Body of pancreas (tissue), 4 donors: ENCODE data around the gene HDHD3. TPM values are rescaled to one million over a fixed set of nuclear protein-coding genes. Genes with fewer than 3 reads are reported as not detected.

ENCODE experiments used
- ATAC-seq: fragments of 150-250 bp; one replicate; pipeline ENCODE4 v1.9.1; 2016
- DNase-seq, 4 donors: peaks; one replicate each; pipeline ENCODE4 v3.0.0-alpha.2; 2019
- H3K27ac ChIP-seq, 4 donors: fragments of 200-600 bp; sonication (generic); 1 replicate in 3 of 4; 2 replicates in 1 of 4; pipeline versions ENCODE4 v1.5.1 to v1.6.1; 2016 to 2019; ENCODE audit warnings: mild to moderate bottlenecking in 1 of 4, mixed read lengths in 1 of 4, moderate library complexity in 1 of 4
- H3K27me3 ChIP-seq, 2 donors: fragments of 200-600 bp; sonication (generic); one replicate each; pipeline ENCODE4 v1.6.0; 2016; ENCODE audit warnings: mild to moderate bottlenecking in 1 of 2
- H3K36me3 ChIP-seq, 2 donors: fragments of 200-600 bp; sonication (generic); replicated peaks in 1 of 2; 2 replicates each; pipeline ENCODE4 v1.5.1; 2016; ENCODE audit warnings: low read depth in 2 of 2; ENCODE audit not compliant: insufficient read depth in 1 of 2
- H3K4me1 ChIP-seq: fragments of 200-600 bp; sonication (generic); one replicate; pipeline ENCODE4 v1.6.0; 2016
- H3K4me3 ChIP-seq, 2 donors: fragments of 200-600 bp; sonication (generic); 1 replicate in 1 of 2; 2 replicates in 1 of 2; pipeline ENCODE4 v1.5.1; 2016 to 2019
- H3K9me3 ChIP-seq, 3 donors: fragments of 200-600 bp; sonication (generic); 1 replicate in 2 of 3; 2 replicates in 1 of 3; pipeline ENCODE4 v1.5.1; 2016
- POLR2A ChIP-seq, 3 donors: fragments of 450-650 bp; IDR thresholded peaks; one replicate each; pipeline ENCODE4 v1.6.1; 2016; ENCODE audit warnings: antibody characterized with exemption in 3 of 3, mild to moderate bottlenecking in 2 of 3
- WGBS, 2 donors: methylation state at CpG; one replicate each; pipeline ENCODE4 v1.1.5; 2017; 5-methylcytosine and 5-hydroxymethylcytosine counted together
- intact Hi-C: fragments of 100-400 bp; cut with DNase I; formaldehyde crosslinking; loops from one replicate; pipeline ENCODE4 v1.15.1; 2023
- total RNA-seq, 2 donors: library from RNA; depleted of rRNA; stranded (reverse); fragments of >200 nt; gene quantifications; one replicate each; pipeline ENCODE4 v1.1.0, GENCODE V29; 2016
- TF ChIP-seq, protein P1 (sequence below), 7 experiments: fragments of 450-650 bp in 4 of 7; fragments of 200-600 bp in 3 of 7; sonication (generic) in 3 of 7; IDR thresholded peaks; one replicate each; pipeline ENCODE4 v1.5.1; 2016 to 2019; ENCODE audit warnings: antibody characterized with exemption in 7 of 7

The HDHD3 gene
- total RNA-seq, 2 donors from 2014 or later = 38.9 to 51.9 TPM

DNA sequence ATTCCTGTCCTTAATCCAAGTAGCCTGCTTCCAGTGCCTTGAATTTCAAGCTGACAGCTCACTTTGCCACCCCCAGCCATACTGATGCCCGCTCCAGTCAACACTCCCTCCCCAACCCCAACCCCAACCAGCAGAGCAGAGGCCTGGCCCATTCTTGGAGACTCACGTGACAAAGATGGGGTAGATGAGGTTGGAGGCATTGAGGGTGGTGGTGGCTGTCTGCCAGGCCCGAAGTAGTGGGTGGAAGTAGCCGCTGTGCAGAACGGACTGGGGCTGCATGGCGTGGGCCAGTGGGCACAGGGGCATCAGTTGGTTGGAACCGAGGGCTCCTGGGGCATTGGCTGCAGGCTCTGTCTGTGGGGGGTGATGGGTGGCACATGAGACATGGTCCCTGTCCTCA is 16.5 kb upstream of the HDHD3 start:
- DNase-seq = peak in 1 of 4 donors; percentile 12
- intact Hi-C loops = no loop called here
- H3K27me3 ChIP-seq = no peaks in the 10 kb centered on the region
- TF ChIP-seq POLR2A (IDR thresholded peaks at IDR 0.05) = no peak
- TF ChIP-seq, protein P1, sequence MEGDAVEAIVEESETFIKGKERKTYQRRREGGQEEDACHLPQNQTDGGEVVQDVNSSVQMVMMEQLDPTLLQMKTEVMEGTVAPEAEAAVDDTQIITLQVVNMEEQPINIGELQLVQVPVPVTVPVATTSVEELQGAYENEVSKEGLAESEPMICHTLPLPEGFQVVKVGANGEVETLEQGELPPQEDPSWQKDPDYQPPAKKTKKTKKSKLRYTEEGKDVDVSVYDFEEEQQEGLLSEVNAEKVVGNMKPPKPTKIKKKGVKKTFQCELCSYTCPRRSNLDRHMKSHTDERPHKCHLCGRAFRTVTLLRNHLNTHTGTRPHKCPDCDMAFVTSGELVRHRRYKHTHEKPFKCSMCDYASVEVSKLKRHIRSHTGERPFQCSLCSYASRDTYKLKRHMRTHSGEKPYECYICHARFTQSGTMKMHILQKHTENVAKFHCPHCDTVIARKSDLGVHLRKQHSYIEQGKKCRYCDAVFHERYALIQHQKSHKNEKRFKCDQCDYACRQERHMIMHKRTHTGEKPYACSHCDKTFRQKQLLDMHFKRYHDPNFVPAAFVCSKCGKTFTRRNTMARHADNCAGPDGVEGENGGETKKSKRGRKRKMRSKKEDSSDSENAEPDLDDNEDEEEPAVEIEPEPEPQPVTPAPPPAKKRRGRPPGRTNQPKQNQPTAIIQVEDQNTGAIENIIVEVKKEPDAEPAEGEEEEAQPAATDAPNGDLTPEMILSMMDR (IDR thresholded peaks at IDR 0.05) = no peak
- WGBS, 2 donors = 87 to 94% methylated on average over 7 of the region's 7 CpGs
- no peaks in the 10 kb centered on the region for H3K9me3 ChIP-seq
- ATAC-seq = no peak
- H3K4me1 ChIP-seq = peaks cover 61% of the 10 kb centered on the region
- peaks cover 0 to 15% of the 10 kb centered on the region in 2 donors for H3K36me3 ChIP-seq
- H3K4me3 ChIP-seq = no peak overlapping the region
- no peak overlapping the region for H3K27ac ChIP-seq

DNA sequence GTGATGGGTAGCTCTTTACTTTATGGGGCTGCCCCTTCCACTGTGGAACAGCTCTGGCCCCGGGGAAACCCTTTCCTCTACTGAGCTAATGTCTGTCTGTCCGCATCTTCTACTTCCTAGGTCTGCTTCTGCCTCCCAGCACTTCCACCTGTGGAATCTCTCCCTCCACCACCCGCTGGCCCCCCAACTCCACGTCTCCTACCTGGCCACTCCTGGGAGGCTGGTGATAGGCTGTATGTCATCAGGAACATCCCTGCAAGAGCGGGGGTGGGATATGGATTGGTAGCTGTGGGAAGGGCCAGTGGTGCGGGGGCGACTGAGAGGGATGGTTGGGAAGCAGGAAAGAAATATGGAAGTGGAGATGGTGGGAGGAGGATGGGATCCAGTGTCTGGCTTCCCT is 15.1 kb upstream of the HDHD3 start:
- Histone ChIP-seq H3K4me3 (no peak overlapping the region), H3K27ac (no peak overlapping the region), H3K36me3 (peaks cover 0 to 15% of the 10 kb centered on the region in 2 donors), H3K4me1 (peaks cover 61% of the 10 kb centered on the region), H3K27me3 (no peaks in the 10 kb centered on the region), H3K9me3 (no peaks in the 10 kb centered on the region)
- DNase-seq (no peak), ATAC-seq (no peak)
- 91 to 96% methylated on average over 7 of the region's 7 CpGs for WGBS, 2 donors
- TF ChIP-seq, protein P1 (IDR thresholded peaks at IDR 0.05) = no peak
- no peak for TF ChIP-seq POLR2A (IDR thresholded peaks at IDR 0.05)
- intact Hi-C loops = no loop called here

DNA sequence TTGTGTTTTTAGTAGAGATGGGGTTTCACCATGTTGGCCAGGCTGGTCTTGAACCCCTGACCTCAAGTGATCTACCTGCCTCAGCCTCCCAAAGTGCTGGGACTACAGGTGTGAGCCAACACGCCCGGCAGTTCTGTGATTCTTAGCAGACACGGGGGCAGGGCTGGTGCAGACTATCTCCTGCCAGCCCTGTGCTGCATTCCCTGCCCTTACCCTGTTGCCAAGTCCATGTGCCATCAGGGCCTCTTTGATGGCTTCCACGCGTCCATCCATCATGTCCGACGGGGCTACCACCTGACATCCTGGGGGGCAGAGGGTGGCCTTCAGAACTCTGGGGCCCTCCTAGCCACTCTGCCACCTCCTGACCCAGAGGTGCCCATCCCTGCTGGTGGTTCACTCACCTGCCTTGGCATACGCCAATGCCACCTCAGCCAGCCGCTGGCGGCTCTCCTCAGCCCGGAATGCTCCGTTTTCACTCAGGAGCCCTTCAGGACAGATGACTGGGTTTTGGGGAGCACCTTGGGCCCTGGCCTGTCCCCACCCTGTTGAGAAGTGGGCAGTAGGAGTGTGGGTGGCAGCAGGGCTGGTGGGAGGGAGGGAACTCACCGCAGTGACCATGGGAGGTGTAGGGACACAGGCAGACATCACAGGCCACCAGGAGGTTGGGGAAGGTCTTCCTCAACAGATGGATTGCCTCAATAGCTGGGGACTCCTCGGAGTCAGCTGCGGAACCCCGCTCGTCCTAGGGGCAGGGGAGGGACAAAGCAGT is 13.6 kb upstream of the HDHD3 start:
- 89 to 95% methylated on average over 6 to 17 of the region's 17 CpGs for WGBS, 2 donors
- TF ChIP-seq POLR2A (IDR thresholded peaks at IDR 0.05) = no peak
- TF ChIP-seq, protein P1 (IDR thresholded peaks at IDR 0.05) = no peak
- H3K27me3 ChIP-seq = no peaks in the 10 kb centered on the region
- no peaks in the 10 kb centered on the region for H3K9me3 ChIP-seq
- ATAC-seq (no peak), DNase-seq (no peak)
- peaks cover 0 to 15% of the 10 kb centered on the region in 2 donors for H3K36me3 ChIP-seq
- intact Hi-C loops = no loop called here
- H3K4me1 ChIP-seq = peaks cover 64% of the 10 kb centered on the region
- H3K4me3 ChIP-seq = no peak overlapping the region
- H3K27ac ChIP-seq = peak overlapping the region in 3 of 4 donors; percentile 5 to 81 (median 69)

GRCh38 chr9:113389451-113389850 is 12.7 kb upstream of the HDHD3 start:
- Histone ChIP-seq H3K27ac (peak overlapping the region; percentile 68 to 87 (median 75)), H3K4me1 (peaks cover 56% of the 10 kb centered on the region), H3K9me3 (no peaks in the 10 kb centered on the region), H3K36me3 (peaks cover 0 to 15% of the 10 kb centered on the region in 2 donors), H3K27me3 (no peaks in the 10 kb centered on the region), H3K4me3 (no peak overlapping the region)
- intact Hi-C loops = no loop called here
- WGBS, 2 donors = 80 to 85% methylated on average over 9 to 11 of the region's 11 CpGs
- TF ChIP-seq, protein P1 (IDR thresholded peaks at IDR 0.05) = no peak
- no peak for TF ChIP-seq POLR2A (IDR thresholded peaks at IDR 0.05)
- DNase-seq (no peak), ATAC-seq (no peak)

DNA sequence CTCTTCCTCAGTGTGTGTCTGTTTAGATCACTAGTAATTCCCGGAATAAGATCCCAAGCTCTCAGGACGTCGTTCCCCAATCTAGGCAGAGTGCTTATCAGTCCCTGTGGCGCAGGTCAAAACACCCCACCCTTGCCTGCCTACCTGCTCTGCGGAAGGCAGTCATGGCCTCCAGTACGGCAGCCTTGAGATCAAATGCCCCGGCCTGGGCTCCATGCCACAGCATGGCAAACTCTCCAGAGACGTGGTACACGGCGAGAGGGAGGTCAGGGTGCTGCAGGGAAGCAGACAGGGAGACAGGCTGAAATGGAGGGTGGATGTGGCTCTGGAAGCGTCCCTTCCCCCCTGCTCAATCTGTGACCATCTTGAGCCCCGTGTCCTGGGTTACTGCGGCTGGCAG is 12.0 kb upstream of the HDHD3 start:
- 12 to 26% methylated on average over 12 to 13 of the region's 13 CpGs for WGBS, 2 donors
- H3K27me3 ChIP-seq = no peaks in the 10 kb centered on the region
- peaks cover 52% of the 10 kb centered on the region for H3K4me1 ChIP-seq
- H3K27ac ChIP-seq = peak overlapping the region; percentile 68 to 87 (median 75)
- H3K4me3 ChIP-seq = no peak overlapping the region
- DNase-seq (peak; percentile 85 to 93 (median 90)), ATAC-seq (peak; percentile 80)
- H3K36me3 ChIP-seq = peaks cover 0 to 15% of the 10 kb centered on the region in 2 donors
- no peaks in the 10 kb centered on the region for H3K9me3 ChIP-seq
- intact Hi-C loops = no loop called here
- TF ChIP-seq, protein P1 (IDR thresholded peaks at IDR 0.05) = no peak
- TF ChIP-seq POLR2A (IDR thresholded peaks at IDR 0.05) = peak in 1 of 3 donors; percentile 25
